Measurements from ENCODE around the gene RBMS3. TPM values are rescaled to one million over a fixed set of nuclear protein-coding genes. Genes with fewer than 3 reads are reported as not detected.

RBMS3 gene
- total RNA-seq, 6 donors from 2014 or later = 39.8 to 102 (median 57.2) TPM

- Histone ChIP-seq H3K9me3 (no peaks in the 10 kb centered on the region), H3K36me3 (no peaks in the 10 kb centered on the region), H3K27ac (no peak overlapping the region), H3K27me3 (no peaks in the 10 kb centered on the region), H3K4me3 (no peak overlapping the region), H3K4me1 (peaks cover 0 to 5% (median 0%) of the 10 kb centered on the region in 4 donors)
- DNase-seq (no peak), ATAC-seq (ENCODE audit: low FRiP score in 2 of 2) (no peak)
- TF ChIP-seq EP300 (IDR thresholded peaks at IDR 0.05) = no peak
- no peak for TF ChIP-seq POLR2A (IDR thresholded peaks at IDR 0.05)
- TF ChIP-seq, protein P1, sequence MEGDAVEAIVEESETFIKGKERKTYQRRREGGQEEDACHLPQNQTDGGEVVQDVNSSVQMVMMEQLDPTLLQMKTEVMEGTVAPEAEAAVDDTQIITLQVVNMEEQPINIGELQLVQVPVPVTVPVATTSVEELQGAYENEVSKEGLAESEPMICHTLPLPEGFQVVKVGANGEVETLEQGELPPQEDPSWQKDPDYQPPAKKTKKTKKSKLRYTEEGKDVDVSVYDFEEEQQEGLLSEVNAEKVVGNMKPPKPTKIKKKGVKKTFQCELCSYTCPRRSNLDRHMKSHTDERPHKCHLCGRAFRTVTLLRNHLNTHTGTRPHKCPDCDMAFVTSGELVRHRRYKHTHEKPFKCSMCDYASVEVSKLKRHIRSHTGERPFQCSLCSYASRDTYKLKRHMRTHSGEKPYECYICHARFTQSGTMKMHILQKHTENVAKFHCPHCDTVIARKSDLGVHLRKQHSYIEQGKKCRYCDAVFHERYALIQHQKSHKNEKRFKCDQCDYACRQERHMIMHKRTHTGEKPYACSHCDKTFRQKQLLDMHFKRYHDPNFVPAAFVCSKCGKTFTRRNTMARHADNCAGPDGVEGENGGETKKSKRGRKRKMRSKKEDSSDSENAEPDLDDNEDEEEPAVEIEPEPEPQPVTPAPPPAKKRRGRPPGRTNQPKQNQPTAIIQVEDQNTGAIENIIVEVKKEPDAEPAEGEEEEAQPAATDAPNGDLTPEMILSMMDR (IDR thresholded peaks at IDR 0.05) = no peak
- TF ChIP-seq POLR2AphosphoS5 (IDR thresholded peaks at IDR 0.05) = no peak
Measured at GRCh38 chr3:29565236-29565635, 284.4 kb downstream of the RBMS3 start.

GRCh38 chr3:29567501-29567900 is 286.6 kb downstream of the RBMS3 start:
- TF ChIP-seq, protein P1 (IDR thresholded peaks at IDR 0.05) = no peak
- TF ChIP-seq POLR2AphosphoS5 (IDR thresholded peaks at IDR 0.05) (no peak), EP300 (IDR thresholded peaks at IDR 0.05) (no peak), POLR2A (IDR thresholded peaks at IDR 0.05) (no peak)
- Histone ChIP-seq H3K4me1 (peaks cover 0 to 5% (median 0%) of the 10 kb centered on the region in 4 donors), H3K27me3 (no peaks in the 10 kb centered on the region), H3K4me3 (no peak overlapping the region), H3K36me3 (no peaks in the 10 kb centered on the region), H3K9me3 (peaks cover 0 to 6% (median 0%) of the 10 kb centered on the region in 4 donors), H3K27ac (no peak overlapping the region)
- no peak for ATAC-seq (ENCODE audit: low FRiP score in 2 of 2)
- no peak for DNase-seq
- WGBS, 2 donors = 82 to 85% methylated on average over 4 of the region's 4 CpGs

GRCh38 chr3:29568355-29568754 is 287.5 kb downstream of the RBMS3 start:
- no peak for ATAC-seq (ENCODE audit: low FRiP score in 2 of 2)
- no peak overlapping the region for H3K27ac ChIP-seq
- WGBS, 2 donors = 61 to 75% methylated on average over 2 of the region's 2 CpGs

DNA sequence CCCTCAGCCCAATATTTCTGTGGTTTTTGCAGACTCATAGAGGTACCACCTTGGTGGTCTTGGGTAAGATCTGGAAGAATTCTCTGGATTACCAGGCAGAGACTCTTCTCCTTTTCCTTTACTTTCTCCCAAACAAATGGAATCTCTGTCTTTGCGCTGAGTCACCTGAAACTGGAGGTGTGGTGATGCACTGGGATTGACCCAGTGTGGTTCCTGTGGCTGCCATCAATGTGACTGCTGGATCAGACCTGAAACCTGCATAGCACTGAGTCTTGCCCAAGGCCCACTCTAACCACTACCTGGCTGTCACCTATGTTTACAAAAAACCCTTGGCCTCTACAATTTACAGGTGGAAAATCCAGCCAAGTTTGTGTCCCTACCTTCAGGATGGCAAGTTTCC is 295.3 kb downstream of the RBMS3 start:
- no peak for ATAC-seq (ENCODE audit: low FRiP score in 2 of 2)
- Histone ChIP-seq H3K4me3 (no peak overlapping the region), H3K9me3 (peaks cover 0 to 6% (median 0%) of the 10 kb centered on the region in 4 donors), H3K27me3 (no peaks in the 10 kb centered on the region), H3K36me3 (no peaks in the 10 kb centered on the region), H3K27ac (no peak overlapping the region), H3K4me1 (no peaks in the 10 kb centered on the region)
- no peak for TF ChIP-seq POLR2AphosphoS5 (IDR thresholded peaks at IDR 0.05)
- TF ChIP-seq EP300 (IDR thresholded peaks at IDR 0.05) = no peak
- no peak for TF ChIP-seq POLR2A (IDR thresholded peaks at IDR 0.05)
- TF ChIP-seq, protein P1 (IDR thresholded peaks at IDR 0.05) = no peak
- WGBS, 2 donors = 87 to 100% methylated on average over 1 of the region's 1 CpG
- no peak for DNase-seq

More at GRCh38 chr3:29568355-29568754, 287.5 kb downstream of the RBMS3 start:
- H3K9me3 ChIP-seq = peaks cover 0 to 6% (median 0%) of the 10 kb centered on the region in 4 donors
- H3K27me3 ChIP-seq = no peaks in the 10 kb centered on the region
- no peak for DNase-seq
- no peak for TF ChIP-seq EP300 (IDR thresholded peaks at IDR 0.05)
- no peak for TF ChIP-seq POLR2AphosphoS5 (IDR thresholded peaks at IDR 0.05)
- TF ChIP-seq, protein P1 (IDR thresholded peaks at IDR 0.05) = no peak
- TF ChIP-seq POLR2A (IDR thresholded peaks at IDR 0.05) = no peak
- no peaks in the 10 kb centered on the region for H3K36me3 ChIP-seq
- no peak overlapping the region for H3K4me3 ChIP-seq
- peaks cover 0 to 5% (median 0%) of the 10 kb centered on the region in 4 donors for H3K4me1 ChIP-seq

DNA sequence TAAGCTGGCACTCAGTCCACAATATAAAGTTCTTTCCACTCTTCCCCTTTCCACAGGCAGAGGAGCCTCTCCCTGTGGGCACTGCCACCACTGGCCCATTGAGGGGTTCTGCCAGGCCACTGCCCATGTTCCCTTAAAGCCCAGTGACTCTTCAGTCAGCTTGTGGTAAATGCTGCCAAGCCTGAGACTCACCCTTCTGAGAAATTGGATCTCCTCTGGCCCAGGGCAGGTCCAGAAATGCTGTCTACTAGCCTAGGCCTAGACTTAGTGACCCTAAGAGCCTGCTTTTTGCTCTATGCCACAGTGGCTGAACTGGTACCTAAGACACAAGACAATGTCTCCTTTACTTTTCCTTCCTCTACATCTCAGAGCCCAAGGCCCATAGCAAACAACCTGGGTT is 295.8 kb downstream of the RBMS3 start:
- Histone ChIP-seq H3K27ac (no peak overlapping the region), H3K36me3 (no peaks in the 10 kb centered on the region), H3K9me3 (peaks cover 0 to under 1% (median 0%) of the 10 kb centered on the region in 4 donors), H3K4me3 (no peak overlapping the region), H3K27me3 (no peaks in the 10 kb centered on the region), H3K4me1 (no peaks in the 10 kb centered on the region)
- TF ChIP-seq POLR2AphosphoS5 (IDR thresholded peaks at IDR 0.05) = no peak
- TF ChIP-seq POLR2A (IDR thresholded peaks at IDR 0.05) = no peak
- TF ChIP-seq, protein P1 (IDR thresholded peaks at IDR 0.05) = no peak
- TF ChIP-seq EP300 (IDR thresholded peaks at IDR 0.05) = no peak
- DNase-seq (no peak), ATAC-seq (ENCODE audit: low FRiP score in 2 of 2) (no peak)

All from upper lobe of left lung (tissue), 6 donors.